ENCODE measurements around the gene SPON2.

SPON2 gene

GRCh38 chr4:1177274-1178141, 5.1 kb upstream of the SPON2 start:
- DNase-seq = no peak
- Histone ChIP-seq H3K27me3 (replicated peaks; ENCODE audit: insufficient read depth, low read length) (no peaks in the 10 kb centered on the region), H4K20me1 (ENCODE audit: insufficient read depth, low read length) (no peaks in the 10 kb centered on the region), H3K9ac (ENCODE audit: low read length) (no peak overlapping the region), H3K4me2 (ENCODE audit: low read depth, low read length) (no peak overlapping the region), H3K36me3 (replicated peaks; ENCODE audit: insufficient read depth, low read length) (no peaks in the 10 kb centered on the region), H3F3A (ENCODE audit: insufficient read depth, low read length) (no peaks in the 10 kb centered on the region), H3K27ac (ENCODE audit: low read length) (no peak overlapping the region), H2AFZ (ENCODE audit: low read length) (no peak overlapping the region), H3K9me3 (replicated peaks; ENCODE audit: insufficient read depth, low read length) (no peaks in the 10 kb centered on the region), H3K9me2 (replicated peaks; ENCODE audit: insufficient read depth, low read length) (no peaks in the 10 kb centered on the region), H3K79me2 (ENCODE audit: low read length) (no peaks in the 10 kb centered on the region), H3K4me3 (ENCODE audit: low read length) (no peak overlapping the region), H3K4me1 (ENCODE audit: low read length) (no peaks in the 10 kb centered on the region)
- TF ChIP-seq EZH2phosphoT487 (IDR thresholded peaks at IDR 0.05; ENCODE audit: low read length) (no peak), EZH2 (optimal IDR thresholded peaks at IDR 0.05; ENCODE audit: low read depth, low read length) (no peak), CTCF (IDR thresholded peaks at IDR 0.05; ENCODE audit: low read length) (no peak)

DNA sequence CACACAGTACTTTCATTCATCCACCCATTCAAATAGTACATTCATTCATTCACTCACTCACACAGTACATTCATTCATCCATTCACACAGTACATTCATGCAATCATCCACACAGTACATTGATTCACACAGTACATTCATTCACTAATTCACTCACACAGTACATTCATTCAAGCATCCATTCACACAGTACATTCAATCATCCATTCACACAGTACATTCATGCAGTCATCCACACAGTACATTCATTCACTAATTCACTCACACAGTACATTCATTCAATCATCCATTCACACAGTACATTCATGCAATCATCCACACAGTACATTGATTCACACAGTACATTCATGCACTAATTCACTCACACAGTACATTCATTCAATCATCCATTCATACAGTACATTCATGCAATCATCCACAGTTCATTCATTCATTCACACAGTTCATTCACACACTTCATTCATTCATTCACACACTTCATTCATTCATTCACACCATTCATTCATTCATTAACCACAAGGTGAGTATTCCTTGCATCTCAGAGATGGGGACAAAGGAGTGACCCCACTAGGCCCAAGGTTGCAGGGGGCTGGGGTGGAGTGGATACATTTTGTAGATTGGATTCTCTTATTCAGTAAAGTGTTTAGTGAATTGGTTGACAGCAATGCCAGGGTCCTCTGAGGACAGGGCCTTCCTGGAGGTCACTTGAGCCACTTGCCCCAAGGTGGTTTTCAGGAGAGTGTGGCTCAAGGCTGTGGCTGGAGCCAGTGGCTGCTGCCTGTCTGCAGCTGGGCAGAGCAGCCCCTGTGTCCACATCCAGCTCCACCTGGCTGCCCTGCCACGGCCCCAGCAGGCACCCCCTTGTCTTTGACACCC, 4.3 kb upstream of the SPON2 start:
- H3K9ac ChIP-seq (ENCODE audit: low read length) = no peak overlapping the region
- H3K4me2 ChIP-seq (ENCODE audit: low read depth, low read length) = no peak overlapping the region
- no peak overlapping the region for H3K4me3 ChIP-seq (ENCODE audit: low read length)
- no peaks in the 10 kb centered on the region for H3K79me2 ChIP-seq (ENCODE audit: low read length)
- H3F3A ChIP-seq (ENCODE audit: insufficient read depth, low read length) = no peaks in the 10 kb centered on the region
- H2AFZ ChIP-seq (ENCODE audit: low read length) = no peak overlapping the region
- no peaks in the 10 kb centered on the region for H3K27me3 ChIP-seq (replicated peaks; ENCODE audit: insufficient read depth, low read length)
- H3K4me1 ChIP-seq (ENCODE audit: low read length) = no peaks in the 10 kb centered on the region
- no peak for DNase-seq
- H3K36me3 ChIP-seq (replicated peaks; ENCODE audit: insufficient read depth, low read length) = no peaks in the 10 kb centered on the region
- H3K9me3 ChIP-seq (replicated peaks; ENCODE audit: insufficient read depth, low read length) = no peaks in the 10 kb centered on the region
- H3K27ac ChIP-seq (ENCODE audit: low read length) = no peak overlapping the region
- TF ChIP-seq EZH2phosphoT487 (IDR thresholded peaks at IDR 0.05; ENCODE audit: low read length) = no peak
- no peaks in the 10 kb centered on the region for H3K9me2 ChIP-seq (replicated peaks; ENCODE audit: insufficient read depth, low read length)
- H4K20me1 ChIP-seq (ENCODE audit: insufficient read depth, low read length) = no peaks in the 10 kb centered on the region

GRCh38 chr4:1175635-1176229, 3.3 kb upstream of the SPON2 start:
- H3F3A ChIP-seq (ENCODE audit: insufficient read depth, low read length) = no peaks in the 10 kb centered on the region
- no peaks in the 10 kb centered on the region for H3K27me3 ChIP-seq (replicated peaks; ENCODE audit: insufficient read depth, low read length)
- H3K27ac ChIP-seq (ENCODE audit: low read length) = no peak overlapping the region
- TF ChIP-seq EZH2phosphoT487 (IDR thresholded peaks at IDR 0.05; ENCODE audit: low read length) (no peak), CTCF (IDR thresholded peaks at IDR 0.05; ENCODE audit: low read length) (no peak), EZH2 (optimal IDR thresholded peaks at IDR 0.05; ENCODE audit: low read depth, low read length) (no peak)
- H4K20me1 ChIP-seq (ENCODE audit: insufficient read depth, low read length) = no peaks in the 10 kb centered on the region
- H3K36me3 ChIP-seq (replicated peaks; ENCODE audit: insufficient read depth, low read length) = no peaks in the 10 kb centered on the region
- no peak overlapping the region for H2AFZ ChIP-seq (ENCODE audit: low read length)
- no peak overlapping the region for H3K9ac ChIP-seq (ENCODE audit: low read length)
- no peaks in the 10 kb centered on the region for H3K9me2 ChIP-seq (replicated peaks; ENCODE audit: insufficient read depth, low read length)
- no peak overlapping the region for H3K4me2 ChIP-seq (ENCODE audit: low read depth, low read length)
- no peaks in the 10 kb centered on the region for H3K4me1 ChIP-seq (ENCODE audit: low read length)
- DNase-seq = no peak
- H3K79me2 ChIP-seq (ENCODE audit: low read length) = no peaks in the 10 kb centered on the region
- H3K4me3 ChIP-seq (ENCODE audit: low read length) = no peak overlapping the region
- no peaks in the 10 kb centered on the region for H3K9me3 ChIP-seq (replicated peaks; ENCODE audit: insufficient read depth, low read length)

All from MM.1S (cell line).